HG02970 (cell line): ENCODE results near the gene CSMD2.
"Not testable (repeated sequence)": the region's sequence is repeated elsewhere in the genome, so short reads cannot be mapped to it uniquely, and the experiment has no call there.

ENCODE experiments used
- ATAC-seq: cut with Tn5 transposase; IDR thresholded peaks from one replicate; pipeline ENCODE4 v1.9.1; 2021; ENCODE audit warnings: mild to moderate bottlenecking, moderate library complexity, moderate number of reproducible peaks; ENCODE audit not compliant: unreplicated experiment, low FRiP score

Gene CSMD2

DNA sequence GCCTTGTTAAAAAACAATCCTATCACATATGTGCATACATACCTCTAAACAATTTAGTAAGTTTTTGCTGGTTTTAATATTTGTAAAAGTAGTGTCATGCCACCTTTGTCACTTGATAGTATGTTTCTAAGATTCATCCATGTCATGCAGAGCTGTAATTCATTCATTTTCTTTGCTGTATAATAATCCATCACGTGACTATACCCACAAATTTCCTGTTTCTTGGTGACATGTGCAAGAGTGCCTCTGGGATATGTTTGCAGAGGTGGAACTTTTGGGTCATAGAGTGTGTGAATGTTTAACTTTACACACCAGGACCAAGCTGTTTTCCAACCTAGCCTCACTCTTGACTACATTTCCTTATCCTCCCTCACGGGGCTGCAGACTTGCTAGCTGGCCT lies 629.7 kb downstream of the CSMD2 start:
- ATAC-seq = no peak

DNA sequence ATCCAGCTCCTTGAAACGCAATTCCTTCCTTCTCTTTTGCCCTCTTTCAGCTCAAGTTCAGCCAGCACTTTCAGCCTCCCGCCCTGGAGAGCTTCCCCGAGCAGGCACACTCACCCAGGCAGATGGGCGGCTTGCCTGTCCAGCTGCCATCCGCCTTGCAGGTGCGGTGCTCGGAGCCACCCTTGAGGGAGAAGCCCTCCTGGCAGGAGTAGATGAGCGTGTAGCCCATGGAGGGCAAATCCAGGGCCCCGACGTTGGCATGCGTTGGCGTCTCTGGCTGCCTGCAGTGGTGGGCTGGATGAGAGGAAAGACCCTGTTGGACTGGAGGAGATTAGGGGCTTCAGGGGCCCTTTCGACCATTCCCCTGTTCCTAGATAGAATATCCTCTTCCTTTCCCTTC lies 632.1 kb downstream of the CSMD2 start:
- no peak for ATAC-seq

DNA sequence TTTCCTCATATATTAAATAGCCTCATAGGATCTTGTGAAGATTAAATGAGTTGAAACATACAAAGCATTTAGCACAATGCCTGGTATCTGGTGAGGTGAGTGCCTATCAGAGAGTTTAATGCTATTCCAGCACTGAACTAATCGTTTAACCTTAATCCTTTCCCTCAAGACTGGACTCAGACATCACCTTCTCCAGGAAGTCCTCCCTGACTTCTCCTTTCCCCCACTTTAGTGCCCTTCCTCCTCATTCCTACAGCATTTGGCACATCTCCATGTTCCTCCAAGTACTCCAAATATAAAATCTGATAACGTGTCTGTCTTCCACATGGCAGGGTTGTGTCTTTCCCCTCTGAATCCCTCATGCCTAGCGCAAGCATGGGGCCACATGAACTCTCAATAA lies 632.8 kb downstream of the CSMD2 start:
- no peak for ATAC-seq

DNA sequence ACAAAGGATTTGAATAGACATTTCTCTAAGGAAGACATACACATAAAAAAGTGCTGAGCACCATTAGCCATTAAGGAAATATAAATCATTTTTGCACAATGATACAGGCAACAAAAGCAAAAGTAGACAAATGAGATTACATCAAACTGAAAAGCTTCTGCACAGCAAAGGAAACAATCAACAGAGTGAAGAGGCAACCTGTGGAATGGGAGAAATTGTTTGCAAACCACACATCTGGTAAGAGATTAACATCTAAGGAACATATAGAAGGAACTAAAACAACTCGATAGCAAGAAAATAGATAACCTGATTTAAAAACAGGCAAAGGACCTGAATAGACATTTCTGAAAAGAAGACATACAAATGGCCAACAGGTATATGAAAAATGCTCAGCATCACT lies 635.1 kb downstream of the CSMD2 start:
- ATAC-seq = no peak

DNA sequence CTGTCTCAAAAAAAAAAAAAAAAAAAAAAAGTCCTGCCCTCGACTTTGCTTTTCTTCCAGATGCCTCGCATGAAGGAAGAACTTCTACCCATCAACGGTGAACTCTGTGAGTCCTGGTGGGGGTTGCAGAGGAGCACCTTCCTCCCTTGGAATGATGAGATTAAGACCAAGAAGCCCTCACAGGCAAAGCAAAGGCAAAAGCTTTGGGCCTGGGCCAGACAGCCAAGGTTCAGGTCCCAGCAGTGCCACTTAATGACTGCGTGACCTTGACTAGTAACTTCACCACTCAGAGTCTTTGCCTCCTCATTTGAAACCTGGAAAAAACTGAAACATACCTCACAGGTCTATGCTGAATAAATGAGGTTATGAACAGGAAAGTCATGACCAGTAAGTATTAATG lies 637.1 kb downstream of the CSMD2 start:
- no peak for ATAC-seq

DNA sequence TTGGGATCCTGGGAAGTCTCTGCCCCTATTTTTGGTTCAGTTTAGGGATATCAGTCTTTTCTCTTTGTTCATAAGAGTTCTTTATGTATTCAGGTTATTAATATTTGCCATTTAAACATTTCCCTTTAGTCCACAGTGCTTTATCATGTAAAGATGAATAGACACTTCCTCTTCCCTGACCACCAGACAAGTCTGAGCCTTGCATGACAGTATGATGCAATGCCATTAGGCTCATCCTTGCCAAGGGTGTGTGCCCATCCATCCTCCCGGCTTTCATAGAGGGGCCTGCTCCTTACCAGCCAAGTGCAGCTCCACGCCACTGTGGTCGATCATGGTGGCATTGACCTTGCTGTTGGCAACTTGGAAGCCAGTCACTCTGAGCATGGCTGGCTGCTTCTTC lies 640.4 kb downstream of the CSMD2 start:
- no peak for ATAC-seq

DNA sequence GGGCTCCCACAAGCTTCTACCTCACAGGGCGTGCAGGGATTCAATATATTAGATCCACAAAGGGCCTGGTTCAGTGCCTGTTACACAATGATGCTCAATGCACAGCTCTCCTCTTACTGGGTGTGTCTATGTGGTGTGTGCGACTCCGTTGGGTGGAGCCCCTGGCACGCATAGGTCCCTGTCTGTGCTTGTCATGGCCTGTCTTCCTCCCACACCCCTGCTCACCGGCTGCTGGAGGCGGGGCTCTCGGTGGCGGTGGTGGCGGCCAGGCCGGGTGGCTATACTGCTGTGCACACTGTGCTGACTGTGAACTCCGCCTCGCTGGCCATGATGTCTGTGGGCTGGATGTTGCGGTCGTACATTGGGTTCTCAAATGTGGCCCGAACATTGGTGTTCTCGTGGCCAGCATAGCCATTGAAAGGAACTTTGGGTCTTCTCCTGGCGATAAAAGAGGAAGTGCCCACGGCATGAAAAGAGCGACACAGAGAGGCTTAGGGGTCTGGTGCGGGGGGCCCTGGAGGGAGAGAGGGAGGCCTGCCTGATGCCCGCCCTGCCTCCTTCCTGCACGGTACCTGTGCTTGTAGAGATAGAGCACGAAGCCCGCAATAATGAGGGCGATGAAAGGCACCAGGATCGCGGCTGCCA lies 645.7 kb downstream of the CSMD2 start:
- no peak for ATAC-seq

DNA sequence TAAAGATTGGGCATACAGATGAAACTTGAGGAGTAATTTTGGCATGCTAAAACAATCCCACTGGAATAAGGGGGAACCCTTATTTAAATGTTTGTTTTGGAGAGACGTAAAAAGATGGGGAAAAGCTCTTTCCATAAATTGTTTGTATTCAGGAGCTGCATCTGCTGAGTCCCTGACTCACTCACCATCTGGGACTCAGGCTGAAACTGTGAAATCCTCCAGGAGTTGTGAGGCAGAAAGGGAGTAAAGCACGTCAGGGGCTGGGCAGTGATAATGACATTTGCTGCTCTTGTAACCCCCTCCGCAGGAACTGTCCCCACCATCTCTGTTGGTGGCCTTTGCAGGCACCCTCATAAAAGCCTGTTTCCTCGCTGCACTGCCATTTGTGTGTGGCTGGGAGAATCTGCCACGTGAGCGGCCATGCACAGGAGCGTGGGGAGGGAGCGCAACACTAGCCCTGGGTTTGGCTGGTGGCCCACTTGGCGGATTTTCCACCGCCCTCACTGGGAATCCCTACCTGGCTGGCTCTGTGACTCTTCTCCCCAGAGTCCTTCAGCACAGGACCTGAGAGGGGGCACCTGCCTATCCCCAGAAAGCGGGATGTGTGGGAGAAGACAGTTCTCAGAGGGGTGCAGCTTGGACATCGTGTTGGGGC lies 647.3 kb downstream of the CSMD2 start:
- ATAC-seq = no peak

DNA sequence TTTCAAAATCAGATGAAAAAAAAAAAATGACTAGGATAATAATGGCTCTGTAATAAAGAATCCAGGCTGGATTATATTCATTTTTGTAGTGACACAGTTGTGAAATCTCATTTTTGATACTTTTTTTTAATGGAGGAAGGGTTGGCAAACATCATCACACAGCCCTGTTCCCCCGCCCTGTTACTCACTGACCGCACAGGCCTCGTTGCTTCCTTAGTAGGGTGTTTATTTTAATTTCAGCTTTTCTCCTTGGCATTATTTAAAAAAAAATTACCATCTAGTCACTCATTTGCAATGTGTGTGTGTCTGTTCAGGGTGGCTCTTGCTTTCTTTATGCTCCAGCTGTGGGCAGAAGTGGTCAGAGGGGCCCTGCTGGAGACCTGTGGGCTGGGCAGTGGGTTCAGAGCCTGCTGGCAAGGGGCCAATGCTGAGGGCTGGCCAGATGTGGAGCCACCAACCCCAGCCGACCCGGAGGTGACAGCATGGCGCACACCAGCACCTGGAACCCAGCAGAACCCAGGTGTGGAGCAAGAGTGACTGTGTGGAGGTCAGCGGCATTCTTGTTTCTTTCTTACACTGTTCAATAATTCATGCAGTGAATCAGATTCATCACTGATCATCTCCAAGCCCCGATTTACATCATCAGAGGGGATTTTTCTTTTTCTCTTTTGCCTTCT lies 648.0 kb downstream of the CSMD2 start:
- no peak for ATAC-seq

DNA sequence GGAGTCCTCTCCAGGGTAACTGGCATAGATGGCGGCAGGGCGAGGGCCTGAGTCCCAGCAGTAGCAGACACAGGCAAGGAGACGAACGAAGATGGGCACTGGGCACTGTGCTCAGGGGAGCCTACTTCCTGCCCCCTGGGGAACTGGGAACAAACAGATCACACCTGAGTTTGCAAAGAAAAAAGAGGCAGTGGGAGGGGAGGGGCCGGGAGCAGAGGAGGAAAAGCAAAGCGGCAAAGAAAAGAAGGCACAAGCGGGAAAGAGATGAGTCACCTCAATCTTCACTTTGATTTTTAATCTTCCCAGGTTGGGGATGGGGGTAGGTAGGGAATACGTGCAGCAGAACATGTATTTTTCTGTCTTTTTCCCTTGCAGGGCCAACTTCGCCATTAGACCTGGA lies 648.6 kb downstream of the CSMD2 start:
- ATAC-seq = no peak

DNA sequence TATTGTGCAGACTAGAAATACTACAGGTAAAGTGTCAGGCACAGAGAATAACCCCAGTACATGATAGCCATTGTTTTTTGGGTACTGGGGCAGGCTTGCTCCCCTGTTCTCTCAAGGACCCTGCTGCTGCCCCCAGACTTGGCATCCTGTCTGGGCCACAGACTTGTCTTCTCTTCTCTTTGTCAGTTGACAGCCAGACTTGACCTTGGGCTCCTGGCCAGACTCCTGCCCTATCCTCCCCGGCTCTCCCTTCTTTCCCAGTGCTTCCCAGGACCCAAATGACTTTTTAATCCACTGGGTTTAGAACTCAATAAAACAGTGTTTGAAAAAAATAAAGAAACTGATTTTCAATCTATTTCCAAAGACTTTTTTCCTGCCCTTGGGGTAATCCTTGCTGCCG lies 649.4 kb downstream of the CSMD2 start:
- no peak for ATAC-seq

DNA sequence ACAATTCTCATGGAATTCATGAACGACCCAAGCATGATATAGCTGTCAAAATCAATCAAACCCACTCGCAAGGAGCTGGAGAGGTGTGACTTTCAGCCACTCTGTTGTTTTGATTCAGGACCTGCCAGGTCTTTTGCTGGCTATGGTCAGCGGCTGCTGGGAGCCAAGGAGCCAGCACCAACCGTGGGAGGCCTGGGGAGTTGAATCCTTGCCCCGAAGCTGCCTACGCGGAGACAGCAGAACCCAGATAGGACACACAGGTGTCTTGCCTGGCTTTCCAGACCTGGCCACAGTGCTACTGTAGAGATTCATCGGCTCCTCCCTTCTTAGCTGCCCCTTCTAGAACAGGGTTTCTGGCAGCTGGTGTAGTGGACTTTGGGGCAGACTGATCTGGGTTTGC lies 649.9 kb downstream of the CSMD2 start:
- ATAC-seq = no peak

DNA sequence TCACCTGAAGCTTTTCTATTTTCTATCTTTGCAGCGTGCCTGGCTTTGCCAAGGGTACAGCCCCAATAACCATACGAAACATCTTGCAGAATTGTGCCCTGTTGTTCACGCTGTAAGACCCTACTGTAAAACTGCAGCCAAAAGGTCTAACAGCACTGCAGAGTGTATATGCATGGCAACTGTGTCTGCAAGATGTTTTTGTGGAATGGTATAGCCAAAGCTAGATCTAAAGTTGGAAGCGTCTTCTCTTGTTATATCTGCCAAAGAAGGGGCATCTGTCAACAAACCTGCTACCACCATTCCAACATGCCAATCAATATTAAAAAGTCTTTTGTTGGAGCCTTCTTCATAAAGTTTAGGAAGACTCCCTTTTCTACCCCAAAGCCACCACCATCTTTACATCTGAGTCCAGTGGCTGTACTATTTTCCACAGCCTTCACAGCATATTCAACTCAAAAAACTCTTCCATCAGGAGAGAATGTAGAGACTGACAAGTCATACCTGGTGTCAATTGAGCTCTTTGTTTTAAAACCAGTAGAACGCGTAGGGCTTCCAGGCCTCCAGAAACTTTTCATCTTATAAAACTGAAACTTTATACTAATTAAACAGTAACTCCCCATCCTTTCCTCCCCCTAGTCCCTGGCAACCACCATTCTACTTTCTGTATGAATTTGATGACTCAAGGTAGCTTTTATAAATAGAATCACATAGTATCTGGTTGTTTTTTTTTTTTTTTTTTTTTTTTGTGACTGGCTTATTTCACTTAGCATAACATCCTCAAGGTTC lies 652.6 kb downstream of the CSMD2 start:
- no peak for ATAC-seq

DNA sequence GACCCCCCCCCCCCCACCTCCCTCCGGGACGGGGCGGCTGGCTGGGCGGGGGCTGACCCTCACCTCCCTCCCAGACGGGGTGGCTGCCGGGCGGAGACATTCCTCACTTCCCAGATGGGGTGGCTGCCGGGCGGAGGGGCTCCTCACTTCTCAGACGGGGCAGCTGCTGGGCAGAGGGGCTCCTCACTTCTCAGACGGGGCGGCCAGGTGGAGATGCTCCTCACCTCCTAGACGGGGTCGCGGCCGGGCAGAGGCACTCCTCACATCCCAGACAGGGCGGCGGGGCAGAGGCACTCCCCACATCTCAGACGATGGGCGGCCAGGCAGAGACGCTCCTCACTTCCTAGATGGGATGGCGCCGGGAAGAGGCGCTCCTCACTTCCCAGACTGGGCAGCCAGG lies 655.8 kb downstream of the CSMD2 start:
- ATAC-seq = not testable (repeated sequence)

DNA sequence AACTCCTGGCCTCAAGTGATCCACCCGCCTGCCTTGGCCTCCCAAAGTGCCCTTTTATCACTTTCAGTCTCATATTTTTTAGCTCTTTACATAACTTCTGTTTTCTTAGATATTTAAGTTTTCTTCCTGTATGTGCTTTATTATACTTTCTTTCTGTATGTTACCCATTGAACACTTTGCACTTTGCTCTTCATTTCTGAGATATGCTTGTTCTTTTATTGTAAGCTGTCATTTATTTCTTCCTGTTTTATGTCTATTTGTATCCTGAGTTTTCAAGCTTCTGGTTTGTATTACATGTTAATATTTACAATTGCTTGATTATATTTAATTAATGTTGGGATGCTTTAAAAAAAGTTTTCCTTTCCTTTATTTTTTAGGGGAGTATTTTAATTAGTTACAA lies 656.9 kb downstream of the CSMD2 start:
- ATAC-seq = no peak

DNA sequence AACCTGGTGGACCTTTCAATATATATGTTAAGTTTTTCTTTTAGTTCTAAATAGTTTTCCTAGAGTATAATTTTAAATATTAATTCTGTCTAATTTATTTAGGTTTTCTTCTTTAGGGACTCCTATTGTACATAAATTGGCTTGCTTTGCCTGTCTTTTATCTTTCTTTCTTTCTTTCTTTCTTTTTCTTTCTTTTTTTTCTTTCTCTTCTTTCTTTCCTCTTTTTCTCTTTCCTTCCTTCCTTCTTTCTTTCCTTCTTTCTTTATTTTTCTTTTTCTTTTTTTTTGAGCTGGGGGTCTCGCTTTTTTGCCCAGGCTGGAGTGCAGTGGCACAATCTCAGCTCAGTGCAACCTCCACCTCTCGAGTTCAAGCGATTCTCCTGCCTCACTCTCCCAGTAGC lies 657.4 kb downstream of the CSMD2 start:
- no peak for ATAC-seq

DNA sequence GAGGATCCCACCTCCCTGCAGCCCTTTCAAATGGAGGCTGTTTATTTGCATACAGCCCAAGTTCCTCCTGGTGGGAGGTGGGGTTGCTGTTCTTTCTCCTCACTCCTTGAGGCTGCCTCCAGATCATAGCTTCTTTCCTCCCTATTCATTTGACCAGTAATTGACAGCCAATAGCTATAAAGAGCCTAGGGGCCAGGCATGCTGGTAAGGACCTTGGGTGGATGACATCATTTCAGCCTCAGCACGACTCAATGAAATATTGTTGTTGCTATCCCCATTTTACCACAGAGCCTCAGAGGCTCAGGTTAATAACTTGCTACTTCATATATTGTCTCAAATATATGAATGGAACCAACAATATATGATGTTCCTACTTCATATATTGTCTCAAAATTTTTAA lies 661.5 kb downstream of the CSMD2 start:
- ATAC-seq = no peak

DNA sequence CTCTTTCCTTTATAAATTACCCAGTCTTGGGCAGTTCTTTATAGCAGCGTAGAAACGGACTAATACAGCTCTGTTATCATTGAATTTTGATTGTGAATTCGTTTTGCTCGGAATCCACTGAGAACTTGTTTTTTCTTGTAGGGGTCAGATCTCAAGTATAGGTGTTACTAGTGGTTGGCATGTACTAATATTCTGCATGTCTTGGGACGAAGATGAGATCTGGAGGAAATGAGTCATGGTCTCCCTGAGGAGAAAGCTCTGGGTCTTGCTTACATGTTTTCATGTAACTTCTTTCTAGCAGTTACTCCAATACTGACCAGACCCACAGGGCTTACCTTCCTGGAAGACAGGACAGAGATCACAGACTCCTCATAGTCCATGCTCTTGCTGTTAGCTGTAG lies 662.3 kb downstream of the CSMD2 start:
- ATAC-seq = no peak

DNA sequence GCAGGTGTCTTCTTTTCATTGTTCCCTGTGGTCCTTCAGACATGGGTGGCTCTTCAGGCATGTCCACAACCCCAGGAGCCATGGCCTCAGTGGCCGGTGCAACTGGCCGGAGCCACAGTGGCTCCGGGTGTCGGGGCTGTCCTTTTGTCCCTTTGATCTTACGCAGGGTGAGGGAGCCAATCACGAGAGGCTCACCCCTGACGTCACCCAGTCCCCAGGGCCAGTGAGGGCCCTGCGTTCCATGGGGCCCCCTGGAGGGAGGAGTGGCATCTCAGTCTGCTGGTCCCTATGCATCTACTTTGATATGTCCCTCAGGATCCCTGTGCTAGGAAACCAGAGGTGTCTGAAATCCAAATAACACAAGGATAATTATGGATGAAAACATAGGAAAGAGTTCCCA lies 663.3 kb downstream of the CSMD2 start:
- ATAC-seq = no peak

DNA sequence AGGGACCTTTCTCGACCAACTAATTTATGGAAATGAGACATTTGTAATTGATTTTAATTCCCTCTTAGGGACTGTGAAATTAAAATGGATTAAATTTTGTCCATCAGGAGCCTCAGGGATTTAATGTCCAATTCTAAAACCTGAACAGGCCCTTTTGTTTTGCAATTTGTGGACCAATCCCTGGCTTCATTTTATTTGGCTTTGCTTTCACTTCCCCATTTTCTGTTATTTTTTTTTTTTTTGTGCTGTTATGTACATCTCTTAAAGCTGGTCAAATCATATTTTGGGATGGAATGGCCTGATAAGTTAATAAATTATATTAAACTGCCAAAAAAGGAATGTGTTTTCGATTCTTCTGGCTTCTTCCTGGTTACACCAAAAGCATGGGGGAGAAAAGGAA lies 663.7 kb downstream of the CSMD2 start:
- ATAC-seq = no peak

DNA sequence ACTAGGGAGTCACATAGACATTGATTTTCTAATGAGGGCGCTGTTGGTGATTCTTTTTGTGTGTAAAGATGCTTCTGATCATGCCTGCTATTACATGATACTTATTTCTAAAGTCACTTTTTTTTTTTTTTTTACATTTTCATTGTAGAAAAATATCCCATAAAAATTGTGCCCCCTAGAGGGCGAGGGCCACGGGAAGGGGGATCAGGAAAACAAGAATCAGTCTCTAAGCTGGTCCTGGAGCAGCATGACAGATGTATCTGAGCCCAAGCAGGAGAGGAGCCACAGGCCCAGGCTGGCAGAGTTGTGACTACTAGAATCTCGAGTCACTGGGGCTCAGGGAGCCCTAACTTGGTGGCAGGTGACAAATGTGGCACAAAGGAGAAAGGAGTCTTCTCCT lies 664.5 kb downstream of the CSMD2 start:
- ATAC-seq = no peak
